Left lung (tissue), 10 donors: ENCODE results near the gene RILPL2. TPM values are rescaled to one million over a fixed set of nuclear protein-coding genes. Genes with fewer than 3 reads are reported as not detected.
"Not testable (repeated sequence)": the region's sequence is repeated elsewhere in the genome, so short reads cannot be mapped to it uniquely, and the experiment has no call there.

Experiments
- ATAC-seq: fragments of 200-7000 bp; cut with Tn5 transposase; one replicate; pipeline ENCODE4 v1.9.1; 2020; ENCODE audit warnings: moderate library complexity
- DNase-seq, 4 donors: peaks; one replicate each; pipeline ENCODE4 v3.0.0-alpha.2; 2013 to 2020
- H3K27ac ChIP-seq, 2 donors: fragments of 200-600 bp; sonication (generic) in 1 of 2; one replicate each; pipeline versions ENCODE4 v1.5.0 to v1.8.0; 2020 to 2021
- H3K27me3 ChIP-seq, 2 donors: fragments of 200-600 bp; sonication (generic) in 1 of 2; one replicate each; pipeline versions ENCODE4 v1.5.0 to v1.8.0; 2020 to 2021
- H3K36me3 ChIP-seq, 2 donors: fragments of 200-600 bp; sonication (generic) in 1 of 2; one replicate each; pipeline versions ENCODE4 v1.5.0 to v1.8.0; 2020 to 2021
- H3K4me1 ChIP-seq, 2 donors: fragments of 200-600 bp; one replicate each; pipeline ENCODE4 v1.8.0; 2021
- H3K4me3 ChIP-seq, 2 donors: fragments of 200-600 bp; sonication (generic) in 1 of 2; one replicate each; pipeline versions ENCODE4 v1.5.0 to v1.8.0; 2020 to 2021; ENCODE audit warnings: mild to moderate bottlenecking in 1 of 2
- H3K9me3 ChIP-seq, 2 donors: fragments of 200-600 bp; sonication (generic) in 1 of 2; one replicate each; pipeline versions ENCODE4 v1.5.0 to v1.8.0; 2020 to 2021
- intact Hi-C, 2 donors: fragments of 100-400 bp; cut with DNase I; formaldehyde crosslinking; loops; one replicate each; pipeline versions ENCODE4 v1.11.2 to v1.14.2; 2022
- polyA plus RNA-seq, 6 donors: library from polyadenylated mRNA; unstranded; fragments of 120-200 nt; gene quantifications; one replicate each; pipeline ENCODE4 v1.2.1, GENCODE V29; 2013; ENCODE audit not compliant: insufficient read length in 6 of 6
- total RNA-seq, 2 donors: library from RNA; stranded (reverse); fragmentation: NEBNext Ultra II Directional; extraction: Animal tissue kit (Norgen Biotek cat#: 25700); gene quantifications; one replicate each; pipeline ENCODE4 v1.2.1, GENCODE V29; 2021
- TF ChIP-seq, protein P1 (sequence below), 2 donors: fragments of 200-600 bp; sonication (generic) in 1 of 2; IDR thresholded peaks; one replicate each; pipeline versions ENCODE4 v1.5.0 to v1.8.0; 2021; ENCODE audit warnings: antibody characterized with exemption in 2 of 2
- donor health status: DM: no; HTN: yes; CAD: no.
- donor health status: DM: no; HTN: no; CAD: no.

RILPL2 gene
- total and polyA plus RNA-seq, 8 donors, result 4.6 to 14.0 (median 5.4) TPM

DNA sequence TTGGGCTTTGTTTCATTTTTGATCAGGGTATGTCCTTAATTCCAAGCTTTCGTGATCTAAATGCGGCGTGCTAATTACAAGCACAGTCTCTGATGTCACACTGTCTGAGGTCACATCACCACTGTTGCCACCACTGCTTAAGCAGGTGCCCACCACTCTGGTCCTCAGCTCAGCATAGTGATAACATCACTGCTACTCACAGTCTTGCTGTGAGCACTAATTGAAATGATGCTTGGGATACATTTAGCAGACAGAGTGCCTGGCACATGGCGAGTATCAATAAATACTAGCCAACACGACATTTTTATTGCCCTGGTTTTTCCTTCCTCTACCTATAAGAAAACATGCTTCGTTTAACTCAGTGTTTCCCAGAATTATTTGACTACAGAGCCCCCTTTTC, 7.9 kb downstream of the RILPL2 start:
- H3K27me3 ChIP-seq, result no peaks in the 10 kb centered on the region
- H3K27ac ChIP-seq, result no peak overlapping the region
- H3K36me3 ChIP-seq, result peaks cover 0 to 80% of the 10 kb centered on the region in 2 donors
- no peak for DNase-seq
- H3K9me3 ChIP-seq, result no peaks in the 10 kb centered on the region
- H3K4me3 ChIP-seq, result no peak overlapping the region
- intact Hi-C loops, result no loop called here
- TF ChIP-seq, protein P1, sequence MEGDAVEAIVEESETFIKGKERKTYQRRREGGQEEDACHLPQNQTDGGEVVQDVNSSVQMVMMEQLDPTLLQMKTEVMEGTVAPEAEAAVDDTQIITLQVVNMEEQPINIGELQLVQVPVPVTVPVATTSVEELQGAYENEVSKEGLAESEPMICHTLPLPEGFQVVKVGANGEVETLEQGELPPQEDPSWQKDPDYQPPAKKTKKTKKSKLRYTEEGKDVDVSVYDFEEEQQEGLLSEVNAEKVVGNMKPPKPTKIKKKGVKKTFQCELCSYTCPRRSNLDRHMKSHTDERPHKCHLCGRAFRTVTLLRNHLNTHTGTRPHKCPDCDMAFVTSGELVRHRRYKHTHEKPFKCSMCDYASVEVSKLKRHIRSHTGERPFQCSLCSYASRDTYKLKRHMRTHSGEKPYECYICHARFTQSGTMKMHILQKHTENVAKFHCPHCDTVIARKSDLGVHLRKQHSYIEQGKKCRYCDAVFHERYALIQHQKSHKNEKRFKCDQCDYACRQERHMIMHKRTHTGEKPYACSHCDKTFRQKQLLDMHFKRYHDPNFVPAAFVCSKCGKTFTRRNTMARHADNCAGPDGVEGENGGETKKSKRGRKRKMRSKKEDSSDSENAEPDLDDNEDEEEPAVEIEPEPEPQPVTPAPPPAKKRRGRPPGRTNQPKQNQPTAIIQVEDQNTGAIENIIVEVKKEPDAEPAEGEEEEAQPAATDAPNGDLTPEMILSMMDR (IDR thresholded peaks at IDR 0.05), result no peak
- peaks cover 11 to 33% of the 10 kb centered on the region in 2 donors for H3K4me1 ChIP-seq
- no peak for ATAC-seq

DNA sequence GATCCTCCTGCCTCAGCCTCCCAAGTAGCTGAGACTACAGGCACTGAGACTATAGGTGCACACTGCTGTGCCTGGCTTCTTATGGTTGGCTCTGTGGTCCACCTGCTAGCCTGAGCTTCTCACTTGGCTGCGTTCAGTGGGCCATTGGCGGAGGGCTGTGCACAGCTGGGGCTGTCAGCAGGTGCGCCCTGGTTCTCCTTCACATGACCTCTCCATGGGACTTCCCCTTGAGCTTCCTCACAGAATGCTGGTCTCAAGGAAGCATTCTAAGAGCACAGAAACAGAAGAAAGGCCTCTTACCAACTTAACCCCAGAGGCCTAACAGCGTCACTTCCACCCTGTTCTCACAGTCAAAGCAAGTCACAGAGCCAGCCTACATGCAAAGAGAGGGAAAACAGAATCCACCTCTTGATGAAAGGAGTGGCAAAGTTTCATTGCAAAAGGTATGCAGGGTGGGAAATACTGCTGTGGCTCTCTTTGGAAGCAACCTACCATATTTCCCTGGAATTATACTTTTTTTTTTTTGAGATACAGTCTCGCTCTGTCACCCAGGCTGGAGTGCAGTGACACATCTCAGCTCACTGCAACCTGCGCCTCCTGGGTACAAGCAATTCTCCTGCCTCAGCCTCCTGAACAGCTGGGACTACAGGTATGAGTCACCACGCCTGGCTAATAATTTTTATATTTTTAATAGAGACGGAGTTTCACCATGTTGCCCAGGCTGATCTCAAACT, 9.3 kb downstream of the RILPL2 start:
- peaks cover 0 to 94% of the 10 kb centered on the region in 2 donors for H3K36me3 ChIP-seq
- ATAC-seq, result no peak
- no peaks in the 10 kb centered on the region for H3K9me3 ChIP-seq
- peak overlapping the region in 1 of 2 donors; percentile 41 for H3K27ac ChIP-seq
- intact Hi-C loops, result no loop called here
- no peaks in the 10 kb centered on the region for H3K27me3 ChIP-seq
- H3K4me1 ChIP-seq, result peaks cover 4 to 19% of the 10 kb centered on the region in 2 donors
- TF ChIP-seq, protein P1 (IDR thresholded peaks at IDR 0.05), result no peak
- H3K4me3 ChIP-seq, result no peak overlapping the region
- no peak for DNase-seq

DNA sequence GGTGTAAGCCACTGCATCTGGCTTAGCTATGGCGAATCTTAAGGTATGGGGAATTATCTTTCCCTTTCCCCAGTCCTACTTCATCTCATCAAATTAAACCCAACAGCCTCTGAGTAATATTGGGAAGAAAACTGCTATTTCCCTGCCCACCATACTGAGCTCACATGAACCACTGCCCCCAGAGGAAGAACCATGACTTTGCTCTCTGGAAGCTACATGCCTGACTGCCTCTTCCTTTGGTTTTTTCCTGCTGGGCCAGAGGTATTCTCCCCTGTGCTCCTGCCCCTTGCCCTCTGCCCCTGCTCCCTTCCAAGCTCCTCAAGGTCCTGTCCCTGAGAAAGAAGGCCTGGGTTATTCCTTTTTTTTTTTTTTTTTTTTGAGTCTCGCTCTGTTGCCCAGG, 15.2 kb downstream of the RILPL2 start:
- Histone ChIP-seq H3K4me3 (no peak overlapping the region), H3K36me3 (peaks cover 0 to 100% of the 10 kb centered on the region in 2 donors), H3K27ac (no peak overlapping the region), H3K27me3 (no peaks in the 10 kb centered on the region), H3K4me1 (no peaks in the 10 kb centered on the region), H3K9me3 (no peaks in the 10 kb centered on the region)
- intact Hi-C loops, result no loop called here
- ATAC-seq (no peak), DNase-seq (no peak)
- TF ChIP-seq, protein P1 (IDR thresholded peaks at IDR 0.05), result no peak

DNA sequence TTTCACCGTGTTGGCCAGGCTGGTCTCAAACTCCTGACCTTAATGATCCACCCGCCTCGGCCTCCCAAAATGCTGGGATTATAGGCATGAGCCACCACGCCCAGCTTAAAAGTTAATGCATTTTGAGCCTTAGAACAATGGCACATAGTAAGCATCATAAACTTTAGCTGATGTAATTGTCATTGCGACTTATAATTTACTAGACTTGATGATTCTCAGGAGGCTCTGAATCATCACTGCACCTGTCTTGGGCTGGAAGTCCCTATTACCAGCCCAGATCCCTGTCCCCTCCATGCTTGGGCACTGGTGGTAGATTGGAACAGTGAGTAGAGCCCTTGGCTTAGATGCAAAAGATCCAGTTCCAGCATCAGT, 26.5 kb downstream of the RILPL2 start:
- Histone ChIP-seq H3K27me3 (no peaks in the 10 kb centered on the region), H3K4me3 (no peak overlapping the region), H3K36me3 (peaks cover 5 to 88% of the 10 kb centered on the region in 2 donors), H3K27ac (no peak overlapping the region), H3K9me3 (no peaks in the 10 kb centered on the region), H3K4me1 (no peaks in the 10 kb centered on the region)
- intact Hi-C loops, result no loop called here
- no peak for ATAC-seq
- no peak for DNase-seq
- TF ChIP-seq, protein P1 (IDR thresholded peaks at IDR 0.05), result no peak

DNA sequence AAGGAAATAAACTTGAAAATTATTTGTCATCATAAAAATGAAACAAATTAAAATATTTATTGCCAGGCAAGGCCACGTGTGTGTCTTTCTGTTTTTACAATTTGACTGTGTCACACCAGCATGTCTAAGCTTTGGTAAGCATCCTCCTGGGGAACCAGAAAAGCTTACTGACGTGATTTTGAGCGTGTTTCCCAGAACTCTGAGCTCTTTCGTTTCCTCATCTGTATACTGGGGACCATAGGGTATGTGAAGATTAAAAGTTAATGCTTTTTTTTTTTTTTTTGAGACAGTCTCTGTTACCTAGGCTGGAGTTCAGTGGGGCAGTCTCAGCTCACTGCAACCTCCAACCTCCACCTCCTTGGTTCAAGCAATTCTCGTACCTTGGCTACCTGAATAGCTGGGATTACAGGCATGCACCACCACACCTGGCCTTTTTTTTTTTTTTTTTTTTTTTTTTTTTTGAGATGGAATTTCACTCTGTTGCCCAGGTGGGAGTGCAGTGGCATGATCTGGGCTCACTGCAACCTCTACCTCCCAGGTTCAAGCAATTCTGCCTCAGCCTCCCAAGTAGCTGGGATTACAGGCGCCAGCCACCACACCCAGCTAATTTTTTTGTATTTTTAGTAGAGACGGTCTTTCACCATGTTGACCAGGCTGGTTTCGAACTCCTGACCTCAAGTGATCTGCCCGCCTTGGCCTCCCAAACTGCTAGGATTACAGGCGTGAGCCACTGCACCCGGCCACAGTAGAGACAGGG, 27.0 kb downstream of the RILPL2 start:
- H3K4me1 ChIP-seq, DNase-seq: not testable (repeated sequence)

DNA sequence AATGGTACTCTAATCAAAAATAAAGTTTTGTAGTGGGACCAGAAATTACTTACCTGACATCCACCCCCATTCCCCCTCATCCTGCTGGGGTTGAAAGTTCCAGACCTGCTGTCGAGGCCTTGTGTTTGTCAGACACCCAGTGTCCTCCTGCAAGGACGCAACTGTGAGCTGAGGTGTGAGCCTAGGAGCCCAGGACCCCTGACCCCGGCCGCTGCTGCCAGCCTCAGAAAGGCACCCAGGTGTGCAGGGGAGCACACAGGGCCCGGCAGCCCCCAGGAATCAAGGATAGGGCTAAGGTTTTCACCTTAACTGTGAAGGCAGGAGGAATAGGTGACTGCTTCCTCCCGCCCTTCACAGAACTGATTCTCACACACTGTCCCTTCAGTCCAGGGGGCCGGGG, 27.9 kb downstream of the RILPL2 start:
- H3K27me3 ChIP-seq, ATAC-seq, DNase-seq, H3K27ac ChIP-seq, H3K4me1 ChIP-seq, intact Hi-C loops, H3K4me3 ChIP-seq, H3K9me3 ChIP-seq: not testable (repeated sequence)
- H3K36me3 ChIP-seq, result peaks cover 5 to 89% of the 10 kb centered on the region in 2 donors

More for the DNA sequence above, 27.0 kb downstream of the RILPL2 start:
- H3K9me3 ChIP-seq, H3K4me3 ChIP-seq, ATAC-seq, H3K27ac ChIP-seq, intact Hi-C loops, H3K27me3 ChIP-seq: not testable (repeated sequence)
- H3K36me3 ChIP-seq, result peaks cover 5 to 88% of the 10 kb centered on the region in 2 donors

DNA sequence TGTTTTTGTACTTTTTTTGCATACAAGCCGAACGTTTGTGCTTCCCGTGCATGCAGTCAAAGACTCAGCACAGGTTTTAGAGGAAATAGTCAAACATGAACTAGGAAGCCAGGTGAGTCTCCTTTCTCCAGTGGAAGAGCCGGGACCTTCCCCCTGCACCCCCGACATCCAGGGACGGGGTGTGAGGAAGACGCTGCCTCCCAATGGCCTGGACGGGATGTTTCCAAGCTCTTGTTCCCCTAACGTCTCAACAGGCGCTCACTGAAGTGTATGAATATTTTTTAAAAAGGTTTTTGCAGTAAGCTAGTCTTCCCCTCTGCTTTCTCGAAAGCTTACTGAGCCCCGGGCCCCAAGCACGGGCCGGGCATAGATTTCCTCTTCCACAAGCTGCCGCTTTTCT, 28.6 kb downstream of the RILPL2 start:
- H3K9me3 ChIP-seq, H3K4me3 ChIP-seq, H3K27me3 ChIP-seq, H3K27ac ChIP-seq, H3K4me1 ChIP-seq, ATAC-seq, intact Hi-C loops, DNase-seq: not testable (repeated sequence)
- peaks cover 5 to 89% of the 10 kb centered on the region in 2 donors for H3K36me3 ChIP-seq

DNA sequence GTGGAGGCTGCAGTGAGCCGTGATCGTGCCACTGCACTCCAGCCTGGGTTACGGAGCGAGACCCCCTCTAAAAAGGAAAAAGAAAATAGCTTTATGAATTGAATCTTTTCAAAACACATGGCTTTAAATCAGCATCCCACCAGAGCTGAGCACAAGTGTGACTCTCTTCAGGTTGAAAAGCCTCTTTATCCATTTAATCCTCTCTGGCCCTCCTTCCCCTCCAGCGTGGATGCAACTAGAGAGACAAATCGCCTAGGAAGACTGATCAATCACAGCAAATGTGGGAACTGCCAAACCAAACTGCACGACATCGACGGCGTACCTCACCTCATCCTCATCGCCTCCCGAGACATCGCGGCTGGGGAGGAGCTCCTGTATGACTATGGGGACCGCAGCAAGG, 29.2 kb downstream of the RILPL2 start:
- H3K9me3 ChIP-seq, H3K27ac ChIP-seq, H3K4me3 ChIP-seq, H3K4me1 ChIP-seq, ATAC-seq, intact Hi-C loops, DNase-seq, H3K27me3 ChIP-seq: not testable (repeated sequence)
- peaks cover 5 to 89% of the 10 kb centered on the region in 2 donors for H3K36me3 ChIP-seq
